ENCODE data around the gene IFITM5.
"Not testable (repeated sequence)": the region's sequence is repeated elsewhere in the genome, so short reads cannot be mapped to it uniquely, and the experiment has no call there.

IFITM5 gene

GRCh38 chr11:299081-299891, at the start of gene IFITM5:
TSS of gene IFITM5 (minus strand) at chr11:299526. CDS start at chr11:299490, 36 bp downstream.
- DNase-seq (ENCODE audit: low read depth in 3 of 3) = no peak

GRCh38 chr11:346529-346928, 47.2 kb upstream of the IFITM5 start:
- DNase-seq (ENCODE audit: low read depth in 3 of 3) = no peak

- no peak for DNase-seq (ENCODE audit: low read depth in 3 of 3)
Observed at GRCh38 chr11:344836-345578, 45.7 kb upstream of the IFITM5 start.

GRCh38 chr11:342328-342727, 43.0 kb upstream of the IFITM5 start:
- DNase-seq (ENCODE audit: low read depth in 3 of 3) = no peak

GRCh38 chr11:340539-341512, 41.5 kb upstream of the IFITM5 start:
- DNase-seq (ENCODE audit: low read depth in 3 of 3) = no peak

GRCh38 chr11:339963-340362, 40.6 kb upstream of the IFITM5 start:
- DNase-seq (ENCODE audit: low read depth in 3 of 3) = no peak

GRCh38 chr11:337711-338110, 38.4 kb upstream of the IFITM5 start:
- no peak for DNase-seq (ENCODE audit: low read depth in 3 of 3)

- no peak for DNase-seq (ENCODE audit: low read depth in 3 of 3)
Observed at GRCh38 chr11:336659-337198, 37.4 kb upstream of the IFITM5 start.

GRCh38 chr11:335779-336658, 36.7 kb upstream of the IFITM5 start:
- no peak for DNase-seq (ENCODE audit: low read depth in 3 of 3)

GRCh38 chr11:334264-334994, 35.1 kb upstream of the IFITM5 start:
- no peak for DNase-seq (ENCODE audit: low read depth in 3 of 3)

- not testable (repeated sequence) for DNase-seq (ENCODE audit: low read depth in 3 of 3)
Observed at GRCh38 chr11:333616-334263, 34.4 kb upstream of the IFITM5 start.

GRCh38 chr11:332651-333480, 33.5 kb upstream of the IFITM5 start:
- DNase-seq (ENCODE audit: low read depth in 3 of 3) = no peak

GRCh38 chr11:331358-332060, 32.2 kb upstream of the IFITM5 start:
- DNase-seq (ENCODE audit: low read depth in 3 of 3) = no peak

GRCh38 chr11:330694-331357, 31.5 kb upstream of the IFITM5 start:
- no peak for DNase-seq (ENCODE audit: low read depth in 3 of 3)

GRCh38 chr11:330307-330693, 31.0 kb upstream of the IFITM5 start:
- DNase-seq (ENCODE audit: low read depth in 3 of 3) = no peak

- DNase-seq (ENCODE audit: low read depth in 3 of 3) = no peak
Observed at GRCh38 chr11:329886-330253, 30.5 kb upstream of the IFITM5 start.

GRCh38 chr11:328516-329100, 29.3 kb upstream of the IFITM5 start:
- DNase-seq (ENCODE audit: low read depth in 3 of 3) = not testable (repeated sequence)
